Endothelial cell of umbilical vein (primary cell): ENCODE measurements around the gene CDC37. TPM values are rescaled to one million over a fixed set of nuclear protein-coding genes. Genes with fewer than 3 reads are reported as not detected.

ENCODE experiments used
- BruUV-seq: library from RNA; stranded (reverse); fragments of 400-500 nt; replicated peaks from 2 replicates; lab custom pipeline; 2021; lab: Mats Ljungman, UMichigan
- CTCF ChIA-PET: fragments of 300-600, 350-600 bp; sonication (Branson Sonifier 250); formaldehyde crosslinking; loops from one replicate; lab custom pipeline; 2021; ENCODE audit warnings: antibody characterized with exemption, inconsistent platforms; lab: Charles Lee
- POLR2A ChIA-PET: fragments of 300-600, 350-600 bp; sonication (Branson Sonifier 250); formaldehyde crosslinking; loops from one replicate; lab custom pipeline; 2021; ENCODE audit warnings: antibody characterized with exemption, inconsistent platforms; lab: Charles Lee
- DNase-seq: peaks from one replicate; pipeline ENCODE4 v3.0.0-alpha.2; 2011; ENCODE audit warnings: low read depth, low spot score
- FAIRE-seq: peaks from 2 replicates; lab custom pipeline; 2011; peaks lifted over from hg19 to GRCh38; lab: Jason Lieb, UNC
- H2AFZ ChIP-seq: 2 replicates; pipeline ENCODE4 v1.6.0; 2012; ENCODE audit warnings: low read depth, low read length, control low read depth, inconsistent platforms
- H3K27ac ChIP-seq: 2 replicates; pipeline ENCODE4 v1.5.1; 2011; ENCODE audit warnings: low read depth, mild to moderate bottlenecking, control low read depth, low read length, moderate library complexity; ENCODE audit not compliant: insufficient read depth
- H3K27me3 ChIP-seq, 2 experiments: 2 replicates each; pipeline versions ENCODE4 v1.6.0 to v1.6.1; 2011; ENCODE audit warnings: low read length in 2 of 2, mixed read lengths in 1 of 2; ENCODE audit not compliant: control insufficient read depth in 2 of 2, insufficient read depth in 2 of 2
- H3K36me3 ChIP-seq, 2 experiments: 2 replicates in 1 of 2; 3 replicates in 1 of 2; pipeline ENCODE4 v1.5.1; 2011; ENCODE audit warnings: low read length in 2 of 2, mild to moderate bottlenecking in 1 of 2, moderate library complexity in 1 of 2; ENCODE audit not compliant: control insufficient read depth in 2 of 2, insufficient read depth in 2 of 2; ENCODE audit errors: extremely low read depth in 1 of 2
- H3K4me1 ChIP-seq: 3 replicates; pipeline ENCODE4 v1.5.1; 2011; ENCODE audit warnings: mild to moderate bottlenecking, low read length; ENCODE audit not compliant: control insufficient read depth, insufficient read depth; ENCODE audit errors: extremely low read depth
- H3K4me2 ChIP-seq: 2 replicates; pipeline ENCODE4 v1.6.1; 2011; ENCODE audit warnings: low read length, control low read depth, mixed read lengths; ENCODE audit not compliant: insufficient read depth
- H3K4me3 ChIP-seq, 3 experiments: fragments of 200-600 bp in 1 of 3; sonication (generic), shearing (Covaris generic) in 1 of 3; replicated peaks in 1 of 3; 2 replicates each; pipeline ENCODE4 v1.5.1; 2011 to 2016; ENCODE audit warnings: control low read depth in 3 of 3, low read length in 3 of 3, mild to moderate bottlenecking in 2 of 3, inconsistent platforms in 1 of 3, low read depth in 1 of 3, moderate library complexity in 1 of 3; ENCODE audit not compliant: insufficient read depth in 1 of 3
- H3K79me2 ChIP-seq: 2 replicates; pipeline ENCODE4 v1.6.0; 2012; ENCODE audit warnings: low read length, inconsistent platforms; ENCODE audit not compliant: control insufficient read depth, insufficient read depth
- H3K9ac ChIP-seq: replicated peaks from 2 replicates; pipeline ENCODE3; 2011; ENCODE audit warnings: low read length, control low read depth; ENCODE audit not compliant: insufficient read depth; ENCODE audit errors: extremely low read depth
- H3K9me1 ChIP-seq: replicated peaks from 3 replicates; pipeline ENCODE4 v1.6.0; 2011; ENCODE audit warnings: mild to moderate bottlenecking, low read length; ENCODE audit not compliant: control insufficient read depth, insufficient read depth; ENCODE audit errors: extremely low read depth
- H3K9me3 ChIP-seq: replicated peaks from 2 replicates; pipeline ENCODE4 v1.5.1; 2012; ENCODE audit warnings: low read length, inconsistent platforms; ENCODE audit not compliant: control insufficient read depth, insufficient read depth
- H4K20me1 ChIP-seq: replicated peaks from 2 replicates; pipeline ENCODE3; 2011; ENCODE audit warnings: mild to moderate bottlenecking, low read length; ENCODE audit not compliant: control insufficient read depth, insufficient read depth; ENCODE audit errors: extremely low read depth
- POLR2AphosphoS5 ChIP-seq: IDR thresholded peaks from 2 replicates; pipeline ENCODE4 v1.6.1; 2012; ENCODE audit warnings: low read depth, mild to moderate bottlenecking, control low read depth, low read length, moderate library complexity; ENCODE audit not compliant: insufficient read depth
- dilution Hi-C: fragments of 300-500 bp; cut with MboI; formaldehyde crosslinking; loops from one replicate; pipeline ENCODE4 v1.15.0; 2019; ENCODE audit warnings: low sequenced_read_pairs; ENCODE audit not compliant: extremely low pct_ligation_motif_present
- intact Hi-C: fragments of 100-400 bp; cut with micrococcal nuclease; formaldehyde crosslinking; loops from one replicate; pipeline ENCODE4 v1.10.0; 2022
- polyA plus RNA-seq, 4 experiments: library from polyadenylated mRNA; depleted of rRNA in 3 of 4; stranded (reverse) in 3 of 4; unstranded in 1 of 4; fragments of >200 nt; gene quantifications; 2 replicates each; pipeline versions ENCODE4 v1.2.1 to v1.2.3, GENCODE V29; 2011 to 2012; ENCODE audit warnings: missing spikeins in 1 of 4
- total RNA-seq: library from RNA; stranded (reverse); gene quantifications from 2 replicates; pipeline ENCODE4 v1.2.3, GENCODE V29; 2021
- TF ChIP-seq, protein P1 (sequence below), 2 donors: IDR thresholded peaks; 1 replicate in 1 of 2; 2 replicates in 1 of 2; pipeline ENCODE4 v1.5.1; 2011; ENCODE audit warnings: low read length in 2 of 2, mild to moderate bottlenecking in 2 of 2, moderate library complexity in 2 of 2, control low read depth in 1 of 2, inconsistent platforms in 1 of 2, low read depth in 1 of 2; ENCODE audit not compliant: insufficient read depth in 1 of 2; ENCODE audit errors: extremely low read depth in 1 of 2

The CDC37 gene
- total and polyA plus RNA-seq, 2 donors (not counting 3 experiments of a cell fraction or from before 2014, with no cell fraction given), result 300 to 372 TPM

DNA sequence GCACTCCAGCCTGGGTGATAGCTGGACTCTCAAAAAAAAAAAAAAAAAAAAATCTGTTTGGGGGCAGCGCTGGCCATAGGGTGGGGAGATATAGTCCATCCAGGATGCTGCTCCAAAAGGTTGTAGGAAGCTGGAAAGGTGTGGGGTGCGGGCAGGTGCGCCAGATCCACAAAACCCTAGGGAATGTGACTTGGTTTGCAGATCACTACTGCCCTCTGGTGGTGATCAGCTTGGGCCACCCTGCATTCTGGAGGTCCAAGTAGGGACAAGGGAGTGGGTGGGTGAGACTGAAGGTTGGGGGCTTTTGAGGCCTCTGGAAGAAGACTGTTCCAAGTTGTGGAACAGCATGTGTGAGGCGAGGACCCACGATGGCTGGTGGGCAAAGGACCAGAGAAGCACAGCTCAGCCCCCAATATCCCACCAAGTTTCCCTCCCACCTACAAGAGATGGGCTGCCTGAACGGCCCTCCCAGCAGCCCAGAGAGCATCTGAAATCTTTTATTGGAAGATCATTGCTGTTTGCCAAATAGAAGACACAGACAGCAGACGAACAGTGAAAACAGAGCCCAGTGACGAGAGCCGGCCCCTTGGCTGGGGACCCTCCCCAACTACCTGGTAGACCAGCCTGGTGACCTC is 12.6 kb downstream of the CDC37 start:
- no peaks in the 10 kb centered on the region for H3K9me1 ChIP-seq
- POLR2A ChIA-PET, result interaction anchor here (1.0 kb wide), 1 partner anchor 121 kb away, joined by 5 read pairs; no protein-coding TSS in a partner anchor

More for the DNA sequence above, 12.6 kb downstream of the CDC37 start:
- CTCF ChIA-PET, result interaction anchor here (0.7 to 10.8 kb wide), 13 partner anchors 9 to 490 kb away, joined by 3 to 606 read pairs (median 6); partner anchors contain the start of genes CDC37, ICAM1, ICAM4 and MRPL4
- Histone ChIP-seq H3K9me3 (no peaks in the 10 kb centered on the region), H3K4me2 (no peak overlapping the region), H3K27me3 (no peaks in the 10 kb centered on the region), H3K9ac (no peak overlapping the region), H2AFZ (no peak overlapping the region), H3K4me1 (no peaks in the 10 kb centered on the region), H3K79me2 (no peaks in the 10 kb centered on the region), H4K20me1 (no peaks in the 10 kb centered on the region), H3K27ac (no peak overlapping the region), H3K4me3 (no peak overlapping the region), H3K36me3 (peaks cover 8 to 35% of the 10 kb centered on the region in 2 experiments)
- FAIRE-seq (no peak), DNase-seq (peak; percentile 51)
- dilution Hi-C loops, result no loop called here
- TF ChIP-seq, protein P1, sequence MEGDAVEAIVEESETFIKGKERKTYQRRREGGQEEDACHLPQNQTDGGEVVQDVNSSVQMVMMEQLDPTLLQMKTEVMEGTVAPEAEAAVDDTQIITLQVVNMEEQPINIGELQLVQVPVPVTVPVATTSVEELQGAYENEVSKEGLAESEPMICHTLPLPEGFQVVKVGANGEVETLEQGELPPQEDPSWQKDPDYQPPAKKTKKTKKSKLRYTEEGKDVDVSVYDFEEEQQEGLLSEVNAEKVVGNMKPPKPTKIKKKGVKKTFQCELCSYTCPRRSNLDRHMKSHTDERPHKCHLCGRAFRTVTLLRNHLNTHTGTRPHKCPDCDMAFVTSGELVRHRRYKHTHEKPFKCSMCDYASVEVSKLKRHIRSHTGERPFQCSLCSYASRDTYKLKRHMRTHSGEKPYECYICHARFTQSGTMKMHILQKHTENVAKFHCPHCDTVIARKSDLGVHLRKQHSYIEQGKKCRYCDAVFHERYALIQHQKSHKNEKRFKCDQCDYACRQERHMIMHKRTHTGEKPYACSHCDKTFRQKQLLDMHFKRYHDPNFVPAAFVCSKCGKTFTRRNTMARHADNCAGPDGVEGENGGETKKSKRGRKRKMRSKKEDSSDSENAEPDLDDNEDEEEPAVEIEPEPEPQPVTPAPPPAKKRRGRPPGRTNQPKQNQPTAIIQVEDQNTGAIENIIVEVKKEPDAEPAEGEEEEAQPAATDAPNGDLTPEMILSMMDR (IDR thresholded peaks at IDR 0.05; ENCODE audit: extremely low read depth in 1 of 2, insufficient read depth in 1 of 2, low read depth in 1 of 2, low read length in 2 of 2), result peak; percentile 77 to 87
- no peak for TF ChIP-seq POLR2AphosphoS5
- intact Hi-C loops, result no loop called here
- BruUV-seq, result no TSS peak
